ENCODE measurements around the gene DGAT2.

The DGAT2 gene

GRCh38 chr11:75814677-75815344 lies 46.2 kb downstream of the DGAT2 start, which contains the start of gene UVRAG:
TSS of gene UVRAG (plus strand) at chr11:75815210. CDS start at chr11:75815408, 198 bp downstream.
- H3K4me3 ChIP-seq (ENCODE audit: low read depth in 1 of 2, low read length in 2 of 2), result peak within 1 kb of the TSS; percentile 70 to 92
- DNase-seq, result peak; percentile 98
- peak; percentile 90 for ATAC-seq (ENCODE audit: insufficient read depth, low read depth)
- no peaks in the 10 kb centered on the region; the same call in 1 of the 2 replicates for H3K36me3 ChIP-seq (ENCODE audit: insufficient read depth, low read length)
- TF ChIP-seq EZH2 (IDR thresholded peaks at IDR 0.05; ENCODE audit: borderline replicate concordance, low read depth, low read length, severe bottlenecking), result no peak
- TF ChIP-seq CTCF (IDR thresholded peaks at IDR 0.05; ENCODE audit: borderline replicate concordance, extremely low read depth, low read length, poor library complexity, severe bottlenecking), result no peak
- H2AFZ ChIP-seq (ENCODE audit: low read depth, low read length), result peak within 1 kb of the TSS; percentile 83
- H4K20me1 ChIP-seq (ENCODE audit: insufficient read depth, low read length), result peaks cover 2% of the 10 kb centered on the region; the same call in 1 of the 2 replicates
- H3K9ac ChIP-seq (ENCODE audit: low read depth, low read length), result peak within 1 kb of the TSS; percentile 90
- H3K27me3 ChIP-seq (ENCODE audit: insufficient read depth, low read length, poor library complexity), result no peaks in the 10 kb centered on the region
- peak within 1 kb of the TSS; percentile 96 for H3K4me2 ChIP-seq (ENCODE audit: insufficient read depth, low read length)
- H3K27ac ChIP-seq (ENCODE audit: low read length), result peak within 1 kb of the TSS; percentile 76
- no peaks in the 10 kb centered on the region for H3K9me3 ChIP-seq (ENCODE audit: insufficient read depth, low read length, severe bottlenecking)
- peaks cover 30% of the 10 kb centered on the region for H3K4me1 ChIP-seq (ENCODE audit: insufficient read depth, low read length)
- peaks cover 46% of the 10 kb centered on the region for H3K79me2 ChIP-seq (ENCODE audit: insufficient read depth, low read length)

GRCh38 chr11:75815345-75816168 lies 47.0 kb downstream of the DGAT2 start:
- ATAC-seq (ENCODE audit: insufficient read depth, low read depth) (no peak; the same call in 2 of the 3 replicates), DNase-seq (peak; percentile 56)
- Histone ChIP-seq H3K9ac (ENCODE audit: low read depth, low read length) (peak overlapping the region; percentile 90), H3K4me2 (ENCODE audit: insufficient read depth, low read length) (peak overlapping the region; percentile 96), H3K4me1 (ENCODE audit: insufficient read depth, low read length) (peaks cover 30% of the 10 kb centered on the region), H3K9me3 (ENCODE audit: insufficient read depth, low read length, severe bottlenecking) (no peaks in the 10 kb centered on the region), H2AFZ (ENCODE audit: low read depth, low read length) (peak overlapping the region; percentile 83), H3K27me3 (ENCODE audit: insufficient read depth, low read length, poor library complexity) (no peaks in the 10 kb centered on the region), H4K20me1 (ENCODE audit: insufficient read depth, low read length) (peaks cover 2% of the 10 kb centered on the region; the same call in 1 of the 2 replicates), H3K79me2 (ENCODE audit: insufficient read depth, low read length) (peaks cover 54% of the 10 kb centered on the region), H3K4me3 (ENCODE audit: low read depth in 1 of 2, low read length in 2 of 2) (peak overlapping the region; percentile 70 to 92), H3K36me3 (ENCODE audit: insufficient read depth, low read length) (no peaks in the 10 kb centered on the region; the same call in 1 of the 2 replicates), H3K27ac (ENCODE audit: low read length) (peak overlapping the region; percentile 76)
- TF ChIP-seq EZH2 (IDR thresholded peaks at IDR 0.05; ENCODE audit: borderline replicate concordance, low read depth, low read length, severe bottlenecking), result no peak
- no peak for TF ChIP-seq CTCF (IDR thresholded peaks at IDR 0.05; ENCODE audit: borderline replicate concordance, extremely low read depth, low read length, poor library complexity, severe bottlenecking)

- Histone ChIP-seq H3K36me3 (ENCODE audit: insufficient read depth, low read length) (no peaks in the 10 kb centered on the region; the same call in 1 of the 2 replicates), H3K27ac (ENCODE audit: low read length) (peak overlapping the region; percentile 76), H4K20me1 (ENCODE audit: insufficient read depth, low read length) (peaks cover 8% of the 10 kb centered on the region; the same call in 1 of the 2 replicates), H3K9ac (ENCODE audit: low read depth, low read length) (peak overlapping the region; percentile 90), H3K9me3 (ENCODE audit: insufficient read depth, low read length, severe bottlenecking) (no peaks in the 10 kb centered on the region), H3K4me3 (ENCODE audit: low read depth in 1 of 2, low read length in 2 of 2) (peak overlapping the region; percentile 70 to 92; a peak in 3 of 4 replicates), H3K4me2 (ENCODE audit: insufficient read depth, low read length) (peak overlapping the region; percentile 96), H3K27me3 (ENCODE audit: insufficient read depth, low read length, poor library complexity) (no peaks in the 10 kb centered on the region), H3K79me2 (ENCODE audit: insufficient read depth, low read length) (peaks cover 65% of the 10 kb centered on the region), H3K4me1 (ENCODE audit: insufficient read depth, low read length) (peaks cover 30% of the 10 kb centered on the region), H2AFZ (ENCODE audit: low read depth, low read length) (peak overlapping the region; percentile 83; the same call in 1 of the 2 replicates)
- ATAC-seq (ENCODE audit: insufficient read depth, low read depth), result no peak
- TF ChIP-seq EZH2 (IDR thresholded peaks at IDR 0.05; ENCODE audit: borderline replicate concordance, low read depth, low read length, severe bottlenecking), result no peak
- TF ChIP-seq CTCF (IDR thresholded peaks at IDR 0.05; ENCODE audit: borderline replicate concordance, extremely low read depth, low read length, poor library complexity, severe bottlenecking), result no peak
- DNase-seq, result peak; percentile 41
Measured at GRCh38 chr11:75816561-75817239, 48.1 kb downstream of the DGAT2 start.
